IMR-90 (cell line): Measurements from ENCODE around the gene NLRC3. TPM values are rescaled to one million over a fixed set of nuclear protein-coding genes. Genes with fewer than 3 reads are reported as not detected.

ENCODE experiments used
- ATAC-seq: fragments of 200-7000 bp; cut with Tn5 transposase; 2 replicates; pipeline ENCODE4 v1.9.1; 2020; ENCODE audit warnings: low read depth, mild to moderate bottlenecking, moderate library complexity
- BruUV-seq: library from RNA; stranded (reverse); fragments of 400-500 nt; replicated peaks from 2 replicates; lab custom pipeline; 2021; lab: Mats Ljungman, UMichigan
- CTCF ChIA-PET: fragments of 300-600 bp; formaldehyde crosslinking; extraction: SDS; loops from one replicate; lab custom pipeline; 2021; ENCODE audit warnings: antibody characterized with exemption; lab: Yijun Ruan, JAX
- POLR2A ChIA-PET: fragments of 300-600 bp; sonication (Branson Sonifier 250); formaldehyde crosslinking; loops from one replicate; lab custom pipeline; 2022; ENCODE audit warnings: antibody characterized with exemption; ENCODE audit not compliant: unreplicated experiment; lab: Charles Lee
- DNase-seq: peaks from one replicate; pipeline ENCODE4 v3.0.0; 2013
- H2AFZ ChIP-seq: replicated peaks from 2 replicates; pipeline ENCODE3; 2013; ENCODE audit warnings: low read length, mild to moderate bottlenecking; ENCODE audit not compliant: poor library complexity
- H2AK5ac ChIP-seq: 2 replicates; pipeline ENCODE4 v1.6.1; 2013; ENCODE audit warnings: low read depth, low read length, inconsistent platforms
- H2AK9ac ChIP-seq: replicated peaks from 2 replicates; pipeline ENCODE3; 2013; ENCODE audit warnings: mild to moderate bottlenecking, low read depth, low read length, moderate library complexity; ENCODE audit not compliant: poor library complexity
- H2BK120ac ChIP-seq: 2 replicates; pipeline ENCODE4 v1.6.1; 2013; ENCODE audit warnings: low read depth, low read length, inconsistent platforms
- H2BK15ac ChIP-seq: 3 replicates; pipeline ENCODE4 v1.6.1; 2013; ENCODE audit warnings: low read depth, low read length, inconsistent platforms
- H2BK20ac ChIP-seq: 2 replicates; pipeline ENCODE4 v1.6.1; 2013; ENCODE audit warnings: low read depth, mild to moderate bottlenecking, inconsistent platforms, low read length, moderate library complexity
- H2BK5ac ChIP-seq: 2 replicates; pipeline ENCODE4 v1.6.1; 2013; ENCODE audit warnings: mild to moderate bottlenecking, low read depth, low read length, inconsistent platforms; ENCODE audit not compliant: poor library complexity, severe bottlenecking
- H3K14ac ChIP-seq: replicated peaks from 2 replicates; pipeline ENCODE4 v1.6.1; 2013; ENCODE audit warnings: low read depth, low read length, inconsistent platforms
- H3K18ac ChIP-seq: 2 replicates; pipeline ENCODE4 v1.6.1; 2013; ENCODE audit warnings: low read depth, low read length, control low read depth
- H3K23ac ChIP-seq: 2 replicates; pipeline ENCODE4 v1.6.1; 2013; ENCODE audit warnings: low read depth, low read length, inconsistent platforms
- H3K27ac ChIP-seq: 2 replicates; pipeline ENCODE4 v1.5.1; 2013; ENCODE audit warnings: mild to moderate bottlenecking, control low read depth, low read length; ENCODE audit not compliant: insufficient read depth
- H3K27me3 ChIP-seq: 2 replicates; pipeline ENCODE4 v1.6.1; 2013; ENCODE audit warnings: low read length; ENCODE audit not compliant: control insufficient read depth, insufficient read depth
- H3K36me3 ChIP-seq: 2 replicates; pipeline ENCODE4 v1.6.1; 2013; ENCODE audit warnings: low read length, mixed read lengths; ENCODE audit not compliant: control insufficient read depth, insufficient read depth
- H3K4ac ChIP-seq: 2 replicates; pipeline ENCODE4 v1.6.1; 2013; ENCODE audit warnings: low read depth, low read length, inconsistent platforms
- H3K4me1 ChIP-seq: 2 replicates; pipeline ENCODE4 v1.6.1; 2013; ENCODE audit warnings: low read length, mixed read lengths; ENCODE audit not compliant: control insufficient read depth, insufficient read depth
- H3K4me2 ChIP-seq: 2 replicates; pipeline ENCODE4 v1.6.1; 2013; ENCODE audit warnings: low read depth, mild to moderate bottlenecking, control low read depth, low read length, moderate library complexity
- H3K4me3 ChIP-seq: 2 replicates; pipeline ENCODE4 v1.5.1; 2013; ENCODE audit warnings: low read depth, mild to moderate bottlenecking, control low read depth, low read length, moderate library complexity; ENCODE audit not compliant: insufficient read depth
- H3K56ac ChIP-seq: 2 replicates; pipeline ENCODE4 v1.6.1; 2013; ENCODE audit warnings: low read length, inconsistent platforms; ENCODE audit not compliant: insufficient read depth; ENCODE audit errors: extremely low read depth
- H3K79me1 ChIP-seq, 2 experiments: 2 replicates each; pipeline ENCODE4 v1.6.1; 2013; ENCODE audit warnings: low read length in 2 of 2, inconsistent platforms in 1 of 2, low read depth in 1 of 2
- H3K9ac ChIP-seq: 2 replicates; pipeline ENCODE4 v1.6.1; 2013; ENCODE audit warnings: low read depth, low read length, control low read depth
- H3K9me1 ChIP-seq: 2 replicates; pipeline ENCODE4 v1.6.1; 2013; ENCODE audit warnings: low read length, inconsistent platforms; ENCODE audit not compliant: insufficient read depth
- H3K9me3 ChIP-seq: 2 replicates; pipeline ENCODE4 v1.6.1; 2013; ENCODE audit warnings: low read length; ENCODE audit not compliant: control insufficient read depth, insufficient read depth
- H4K20me1 ChIP-seq: 2 replicates; pipeline ENCODE4 v1.6.1; 2013; ENCODE audit warnings: low read length, inconsistent platforms; ENCODE audit not compliant: insufficient read depth
- H4K5ac ChIP-seq: 2 replicates; pipeline ENCODE4 v1.6.1; 2013; ENCODE audit warnings: mild to moderate bottlenecking, low read depth, low read length, control low read depth
- H4K8ac ChIP-seq, 2 experiments: 2 replicates each; pipeline ENCODE4 v1.6.1; 2013; ENCODE audit warnings: low read depth in 2 of 2, low read length in 2 of 2, control low read depth in 1 of 2, inconsistent platforms in 1 of 2
- H4K91ac ChIP-seq: 2 replicates; pipeline ENCODE4 v1.6.1; 2013; ENCODE audit warnings: low read depth, low read length, inconsistent platforms; ENCODE audit not compliant: insufficient read depth
- BHLHE40 ChIP-seq: fragments of 150-350 bp; IDR thresholded peaks from 2 replicates; pipeline ENCODE4 v1.6.1; 2016; ENCODE audit warnings: mild to moderate bottlenecking, low read depth, low read length
- RAD21 ChIP-seq: IDR thresholded peaks from 2 replicates; pipeline ENCODE4 v1.6.1; 2012; ENCODE audit warnings: low read length, improper control_type of control experiment
- SMC3 ChIP-seq: fragments of 150-350 bp; IDR thresholded peaks from 2 replicates; pipeline ENCODE4 v1.6.1; 2016; ENCODE audit warnings: low read depth, mild to moderate bottlenecking, antibody characterized with exemption, low read length, moderate library complexity
- WGBS, 2 experiments: methylation state at CpG; one replicate each; pipeline versions ENCODE4 v1.1.5 to v1.1.7; 2013; ENCODE audit warnings: missing lambda C conversion rate in 2 of 2; ENCODE audit not compliant: insufficient read length in 1 of 2; ENCODE audit errors: extremely low coverage in 2 of 2; 5-methylcytosine and 5-hydroxymethylcytosine counted together
- dilution Hi-C: fragments of 300-500 bp; cut with HindIII; formaldehyde crosslinking; loops from one replicate; pipeline ENCODE4 v1.14.3; 2018; ENCODE audit warnings: low sequenced_read_pairs; ENCODE audit not compliant: unreplicated experiment
- in situ Hi-C: fragments of 300-500 bp; cut with MboI; formaldehyde crosslinking; loops from 3 replicates; pipeline ENCODE4 v1.14.3; 2019; ENCODE audit warnings: low sequenced_read_pairs, inconsistent platforms, mixed read lengths
- intact Hi-C: fragments of 100-400 bp; cut with micrococcal nuclease; formaldehyde crosslinking; loops from 2 replicates; pipeline ENCODE4 v1.10.0; 2022
- polyA plus RNA-seq, 3 experiments: library from polyadenylated mRNA; depleted of rRNA; stranded (reverse); fragments of >200 nt; gene quantifications; 2 replicates each; pipeline ENCODE4 v1.2.3, GENCODE V29; 2012; ENCODE audit warnings: low replicate concordance in 1 of 3
- total RNA-seq: library from RNA; depleted of rRNA; stranded (reverse); fragments of >200 nt; gene quantifications from 2 replicates; pipeline ENCODE4 v1.2.3, GENCODE V29; 2012
- TF ChIP-seq, protein P1 (sequence below): conservative IDR thresholded peaks from 2 replicates; pipeline ENCODE4 v1.5.1; 2012; ENCODE audit warnings: mild to moderate bottlenecking, low read depth, low read length, improper control_type of control experiment

NLRC3 gene
- total and polyA plus RNA-seq, 2 of the 4 experiments (the other 2 are of a cell fraction), result not detected

DNA sequence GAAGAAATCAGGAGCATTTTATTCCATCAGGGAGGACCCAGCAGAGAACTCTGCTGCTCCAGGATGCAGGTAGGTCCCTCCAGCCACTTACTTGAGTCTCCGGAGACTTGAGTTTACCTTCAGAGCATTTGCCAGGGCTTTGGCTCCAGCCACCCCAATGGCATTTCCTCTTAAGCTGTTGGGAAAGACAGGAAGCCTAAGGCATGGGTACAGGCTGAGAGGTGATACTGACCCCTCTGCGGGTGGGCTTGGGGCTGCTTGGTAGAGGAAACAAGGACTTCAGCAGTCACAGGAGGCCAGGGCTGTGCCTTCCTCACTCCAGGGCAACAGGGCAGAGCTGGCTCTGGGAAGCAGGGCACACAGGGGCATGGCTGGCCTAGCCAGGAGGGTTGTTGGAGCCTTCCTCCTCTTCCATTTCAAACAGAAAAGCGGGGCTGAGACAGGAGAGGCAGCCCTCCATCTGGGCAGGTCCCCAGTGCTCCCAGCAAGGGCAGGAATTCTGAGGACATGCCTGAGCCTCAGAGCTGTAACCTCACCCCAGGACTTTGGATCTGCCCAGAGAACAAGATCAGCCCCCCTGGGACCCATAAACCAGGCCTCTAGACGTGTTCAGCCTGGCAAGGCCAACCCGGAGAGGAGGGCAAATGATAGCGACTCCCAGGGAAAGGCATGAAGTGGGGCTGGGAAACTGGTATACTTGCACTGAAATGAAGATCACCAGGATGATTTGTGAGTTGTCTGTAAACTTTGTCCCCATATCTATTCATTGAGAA, 34.4 kb downstream of the NLRC3 start:
- no peak for TF ChIP-seq RAD21
- no peak for TF ChIP-seq BHLHE40
- TF ChIP-seq SMC3, result no peak
- TF ChIP-seq, protein P1, sequence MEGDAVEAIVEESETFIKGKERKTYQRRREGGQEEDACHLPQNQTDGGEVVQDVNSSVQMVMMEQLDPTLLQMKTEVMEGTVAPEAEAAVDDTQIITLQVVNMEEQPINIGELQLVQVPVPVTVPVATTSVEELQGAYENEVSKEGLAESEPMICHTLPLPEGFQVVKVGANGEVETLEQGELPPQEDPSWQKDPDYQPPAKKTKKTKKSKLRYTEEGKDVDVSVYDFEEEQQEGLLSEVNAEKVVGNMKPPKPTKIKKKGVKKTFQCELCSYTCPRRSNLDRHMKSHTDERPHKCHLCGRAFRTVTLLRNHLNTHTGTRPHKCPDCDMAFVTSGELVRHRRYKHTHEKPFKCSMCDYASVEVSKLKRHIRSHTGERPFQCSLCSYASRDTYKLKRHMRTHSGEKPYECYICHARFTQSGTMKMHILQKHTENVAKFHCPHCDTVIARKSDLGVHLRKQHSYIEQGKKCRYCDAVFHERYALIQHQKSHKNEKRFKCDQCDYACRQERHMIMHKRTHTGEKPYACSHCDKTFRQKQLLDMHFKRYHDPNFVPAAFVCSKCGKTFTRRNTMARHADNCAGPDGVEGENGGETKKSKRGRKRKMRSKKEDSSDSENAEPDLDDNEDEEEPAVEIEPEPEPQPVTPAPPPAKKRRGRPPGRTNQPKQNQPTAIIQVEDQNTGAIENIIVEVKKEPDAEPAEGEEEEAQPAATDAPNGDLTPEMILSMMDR, result no peak
- Histone ChIP-seq H2BK15ac (no peak overlapping the region), H3K56ac (no peak overlapping the region), H4K8ac (no peak overlapping the region; a peak in 1 of 4 replicates), H2BK5ac (no peak overlapping the region), H3K4me3 (no peak overlapping the region), H3K9ac (no peak overlapping the region), H3K4ac (peak overlapping the region; percentile 67; the same call in 1 of the 2 replicates), H2BK20ac (0 out of 2 replicates have a peak overlapping the region, but pooled peaks have one; percentile 16), H3K36me3 (peaks cover 2% of the 10 kb centered on the region; the same call in 1 of the 2 replicates), H2AK5ac (peak overlapping the region; percentile 79; the same call in 1 of the 2 replicates), H4K91ac (no peak overlapping the region), H3K9me3 (no peaks in the 10 kb centered on the region), H4K20me1 (0 out of 2 replicates have a peak, but pooled peaks cover 2% of the 10 kb centered on the region), H3K9me1 (peaks cover 12% of the 10 kb centered on the region), H2BK120ac (0 out of 2 replicates have a peak overlapping the region, but pooled peaks have one; percentile 33), H3K27me3 (peaks cover 3% of the 10 kb centered on the region; the same call in 1 of the 2 replicates), H2AFZ (no peak overlapping the region), H3K14ac (peak overlapping the region; percentile 68), H3K4me1 (peaks cover 9% of the 10 kb centered on the region), H2AK9ac (no peak overlapping the region), H3K23ac (no peak overlapping the region), H3K79me1 (no peaks in the 10 kb centered on the region), H3K18ac (peak overlapping the region; percentile 40; the same call in 1 of the 2 replicates), H4K5ac (peak overlapping the region; percentile 56; the same call in 1 of the 2 replicates), H3K27ac (peak overlapping the region; percentile 13; the same call in 1 of the 2 replicates), H3K4me2 (no peak overlapping the region)
- ChIA-PET POLR2A (no interaction called here), CTCF (no interaction called here)
- ATAC-seq (peak; percentile 57), DNase-seq (no peak)
- dilution Hi-C loops (no loop called here), intact Hi-C loops (no loop called here), in situ Hi-C loops (no loop called here)
- BruUV-seq, result no TSS peak
- 70% methylated on average over 2 of the region's 6 CpGs; no CpG with 5 or more reads in 1 of the 2 experiments for WGBS, 2 experiments
